Left ventricle myocardium inferior (tissue), 1 donor: ENCODE results near the gene RFK. TPM values are rescaled to one million over a fixed set of nuclear protein-coding genes. Genes with fewer than 3 reads are reported as not detected.

Experiments
- DNase-seq: peaks from one replicate; pipeline ENCODE4 v3.0.0-alpha.2; 2020
- H3K27ac ChIP-seq: fragments of 200-600 bp; replicated peaks from 2 replicates; pipeline ENCODE4 v1.8.0; 2021
- H3K27me3 ChIP-seq: fragments of 200-600 bp; 2 replicates; pipeline ENCODE4 v1.8.0; 2021; ENCODE audit warnings: low read depth
- H3K36me3 ChIP-seq: fragments of 200-600 bp; 2 replicates; pipeline ENCODE4 v1.8.0; 2021
- H3K4me1 ChIP-seq: fragments of 200-600 bp; 2 replicates; pipeline ENCODE4 v1.8.0; 2021
- H3K4me3 ChIP-seq: fragments of 200-600 bp; 2 replicates; pipeline ENCODE4 v1.8.0; 2021; ENCODE audit warnings: mild to moderate bottlenecking, moderate library complexity
- H3K9me3 ChIP-seq: fragments of 200-600 bp; replicated peaks from 2 replicates; pipeline ENCODE4 v1.8.0; 2021
- intact Hi-C: fragments of 100-400 bp; cut with micrococcal nuclease; formaldehyde crosslinking; loops from one replicate; pipeline ENCODE4 v1.11.0; 2022
- total RNA-seq: library from RNA; stranded (reverse); fragmentation: NEBNext Ultra II Directional; extraction: Animal tissue kit (Norgen Biotek cat#: 25700); gene quantifications from one replicate; pipeline ENCODE4 v1.2.1, GENCODE V29; 2021
- TF ChIP-seq, protein P1 (sequence below): fragments of 200-600 bp; IDR thresholded peaks from 2 replicates; pipeline ENCODE4 v1.8.0; 2021; ENCODE audit warnings: antibody characterized with exemption, mild to moderate bottlenecking, borderline replicate concordance
- donor health status: DM: no; HTN: yes; CAD: no; lungs with severe emphysema.

The RFK gene
- total RNA-seq, 1 donor from 2014 or later = 24.0 TPM

DNA sequence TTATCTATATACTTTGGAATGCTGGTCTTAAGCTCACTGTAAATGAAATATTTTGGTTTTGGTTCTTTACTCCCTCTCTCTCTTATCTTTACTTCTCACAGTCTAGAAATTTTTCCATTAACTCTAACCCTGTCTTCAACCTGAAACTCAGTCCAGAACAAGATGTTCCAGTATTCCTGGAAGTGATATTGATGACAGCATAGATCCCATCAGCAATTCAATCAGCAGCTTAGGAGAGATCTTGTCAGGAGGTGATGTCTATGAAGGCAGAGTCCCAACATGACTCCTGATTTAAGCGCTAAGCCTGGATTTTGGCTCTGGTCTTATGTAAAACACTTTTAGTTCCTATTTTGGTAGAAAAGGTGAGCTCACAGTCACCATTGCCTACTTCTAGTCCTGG is 52.6 kb downstream of the RFK start:
- Histone ChIP-seq H3K4me3 (no peak overlapping the region), H3K27me3 (no peaks in the 10 kb centered on the region), H3K9me3 (no peaks in the 10 kb centered on the region), H3K36me3 (no peaks in the 10 kb centered on the region), H3K27ac (no peak overlapping the region), H3K4me1 (no peaks in the 10 kb centered on the region)
- DNase-seq = no peak
- TF ChIP-seq, protein P1, sequence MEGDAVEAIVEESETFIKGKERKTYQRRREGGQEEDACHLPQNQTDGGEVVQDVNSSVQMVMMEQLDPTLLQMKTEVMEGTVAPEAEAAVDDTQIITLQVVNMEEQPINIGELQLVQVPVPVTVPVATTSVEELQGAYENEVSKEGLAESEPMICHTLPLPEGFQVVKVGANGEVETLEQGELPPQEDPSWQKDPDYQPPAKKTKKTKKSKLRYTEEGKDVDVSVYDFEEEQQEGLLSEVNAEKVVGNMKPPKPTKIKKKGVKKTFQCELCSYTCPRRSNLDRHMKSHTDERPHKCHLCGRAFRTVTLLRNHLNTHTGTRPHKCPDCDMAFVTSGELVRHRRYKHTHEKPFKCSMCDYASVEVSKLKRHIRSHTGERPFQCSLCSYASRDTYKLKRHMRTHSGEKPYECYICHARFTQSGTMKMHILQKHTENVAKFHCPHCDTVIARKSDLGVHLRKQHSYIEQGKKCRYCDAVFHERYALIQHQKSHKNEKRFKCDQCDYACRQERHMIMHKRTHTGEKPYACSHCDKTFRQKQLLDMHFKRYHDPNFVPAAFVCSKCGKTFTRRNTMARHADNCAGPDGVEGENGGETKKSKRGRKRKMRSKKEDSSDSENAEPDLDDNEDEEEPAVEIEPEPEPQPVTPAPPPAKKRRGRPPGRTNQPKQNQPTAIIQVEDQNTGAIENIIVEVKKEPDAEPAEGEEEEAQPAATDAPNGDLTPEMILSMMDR = no peak
- intact Hi-C loops = no loop called here

DNA sequence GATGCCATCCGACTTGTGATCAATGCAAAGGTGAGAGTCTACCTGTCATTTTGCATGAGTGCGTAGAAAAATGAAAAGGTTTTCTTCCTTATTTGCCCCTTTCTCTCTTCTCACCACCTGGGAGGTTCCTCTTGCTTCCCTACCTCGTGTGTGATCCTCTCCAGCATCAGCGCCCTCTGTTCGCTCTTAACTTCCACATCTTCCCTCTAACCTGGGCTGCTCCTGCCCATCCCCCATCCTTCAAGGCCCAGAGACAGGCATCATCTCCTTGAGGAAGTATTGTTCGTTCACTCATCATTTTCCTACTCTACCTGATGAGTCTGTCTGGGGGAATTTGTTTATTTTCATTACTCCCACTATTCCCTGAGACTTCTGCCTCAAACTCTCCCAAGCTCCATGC is 55.8 kb downstream of the RFK start:
- intact Hi-C loops = no loop called here
- Histone ChIP-seq H3K27ac (no peak overlapping the region), H3K9me3 (no peaks in the 10 kb centered on the region), H3K4me3 (no peak overlapping the region), H3K27me3 (no peaks in the 10 kb centered on the region), H3K4me1 (no peaks in the 10 kb centered on the region), H3K36me3 (no peaks in the 10 kb centered on the region)
- no peak for DNase-seq
- TF ChIP-seq, protein P1 = no peak

DNA sequence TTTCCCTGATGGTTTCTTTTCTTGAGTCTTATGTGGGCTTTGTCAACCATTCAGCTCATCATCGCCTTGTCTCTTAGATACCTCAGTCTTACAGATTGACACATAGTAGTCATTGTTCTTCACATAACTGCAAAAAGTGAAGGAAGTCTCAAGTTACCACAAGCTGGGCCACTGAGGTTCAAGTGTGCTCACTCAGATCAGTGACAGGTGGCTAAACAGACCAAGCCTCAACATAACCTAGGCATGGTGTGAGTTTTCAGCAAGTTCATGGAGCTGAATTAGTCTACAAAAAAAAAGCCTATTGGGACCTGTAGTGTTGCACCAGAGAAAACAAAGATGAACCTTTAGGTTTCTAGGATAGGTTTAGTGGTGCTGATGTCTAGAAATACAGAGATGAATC is 58.2 kb downstream of the RFK start:
- DNase-seq = no peak
- Histone ChIP-seq H3K9me3 (no peaks in the 10 kb centered on the region), H3K27ac (no peak overlapping the region), H3K27me3 (peaks cover 17% of the 10 kb centered on the region), H3K4me1 (no peaks in the 10 kb centered on the region), H3K36me3 (no peaks in the 10 kb centered on the region), H3K4me3 (no peak overlapping the region)
- intact Hi-C loops = no loop called here
- TF ChIP-seq, protein P1 = no peak

Other genes starting within 250 kb of the RFK start
- gene GCNT1, start 64.8 kb upstream of the RFK start, total RNA-seq = 1.3 TPM